K562 (cell line): Measurements from ENCODE around the gene TSPAN12.

Experiments
- CHCHD3 ChIP-seq: fragments of 250-450 bp; sonication (Bioruptor Pico); IDR thresholded peaks from 2 replicates; pipeline ENCODE4 v2.1.2; 2022; ENCODE audit warnings: mild to moderate bottlenecking
- CTCF ChIP-seq, 3 experiments: IDR thresholded peaks in 2 of 3; conservative IDR thresholded peaks in 1 of 3; 2 replicates each; pipeline ENCODE4 v1.5.1; 2011 to 2012; ENCODE audit warnings: low read length in 3 of 3, mild to moderate bottlenecking in 3 of 3, control low read depth in 2 of 3, improper control_type of control experiment in 1 of 3, inconsistent platforms in 1 of 3, low read depth in 1 of 3, mixed read lengths in 1 of 3, moderate library complexity in 1 of 3; ENCODE audit not compliant: insufficient read depth in 2 of 3
- FIP1L1 ChIP-seq: fragments of 200-400 bp; formaldehyde crosslinking; IDR thresholded peaks from 2 replicates; pipeline ENCODE4 v1.6.1; 2018; ENCODE audit warnings: mild to moderate bottlenecking, low read depth, low read length; ENCODE audit not compliant: poor library complexity, severe bottlenecking
- HDAC2 ChIP-seq: fragments of 450-650 bp; IDR thresholded peaks from 2 replicates; pipeline ENCODE4 v1.6.1; 2016; ENCODE audit warnings: mild to moderate bottlenecking
- ZNF384 ChIP-seq: IDR thresholded peaks from 2 replicates; pipeline ENCODE4 v1.6.1; 2012; ENCODE audit warnings: low read depth, low read length, improper control_type of control experiment
- ZNF592 ChIP-seq: fragments of 450-650 bp; IDR thresholded peaks from 2 replicates; pipeline ENCODE4 v1.6.1; 2017; ENCODE audit warnings: antibody characterized with exemption, mild to moderate bottlenecking
- ZNF76 ChIP-seq: fragments of 250-450 bp; sonication (Bioruptor Pico); IDR thresholded peaks from 2 replicates; pipeline ENCODE4 v1.4.0; 2020; ENCODE audit warnings: mild to moderate bottlenecking, moderate library complexity, borderline replicate concordance

- TF ChIP-seq ZNF76 (no peak), ZNF592 (no peak), CTCF (IDR thresholded peaks at IDR 0.05 in 2 of 3, conservative IDR thresholded peaks at IDR 0.05 in 1 of 3; ENCODE audit: insufficient read depth in 2 of 3, low read depth in 1 of 3, low read length in 3 of 3) (no peak), FIP1L1 (no peak), ZNF384 (no peak), HDAC2 (no peak), CHCHD3 (no peak)
Measured at GRCh38 chr7:120843109-120843508, 14.8 kb downstream of the TSPAN12 start.
